Testis (tissue), 2 donors: ENCODE results near the gene STIM2.
"Not testable (repeated sequence)": the region's sequence is repeated elsewhere in the genome, so short reads cannot be mapped to it uniquely, and the experiment has no call there.

Source experiments
- POLR2A ChIP-seq: fragments of 450-650 bp; IDR thresholded peaks from one replicate; pipeline ENCODE4 v1.6.1; 2017; ENCODE audit warnings: antibody characterized with exemption, mild to moderate bottlenecking, moderate library complexity
- TF ChIP-seq, protein P1 (sequence below), 3 experiments: fragments of 450-650 bp in 2 of 3; fragments of 200-600 bp in 1 of 3; sonication (generic) in 1 of 3; IDR thresholded peaks; one replicate each; pipeline ENCODE4 v1.5.1; 2016 to 2019; ENCODE audit warnings: antibody characterized with exemption in 3 of 3, mild to moderate bottlenecking in 2 of 3, moderate library complexity in 1 of 3

- not testable (repeated sequence) for TF ChIP-seq POLR2A
- TF ChIP-seq, protein P1, sequence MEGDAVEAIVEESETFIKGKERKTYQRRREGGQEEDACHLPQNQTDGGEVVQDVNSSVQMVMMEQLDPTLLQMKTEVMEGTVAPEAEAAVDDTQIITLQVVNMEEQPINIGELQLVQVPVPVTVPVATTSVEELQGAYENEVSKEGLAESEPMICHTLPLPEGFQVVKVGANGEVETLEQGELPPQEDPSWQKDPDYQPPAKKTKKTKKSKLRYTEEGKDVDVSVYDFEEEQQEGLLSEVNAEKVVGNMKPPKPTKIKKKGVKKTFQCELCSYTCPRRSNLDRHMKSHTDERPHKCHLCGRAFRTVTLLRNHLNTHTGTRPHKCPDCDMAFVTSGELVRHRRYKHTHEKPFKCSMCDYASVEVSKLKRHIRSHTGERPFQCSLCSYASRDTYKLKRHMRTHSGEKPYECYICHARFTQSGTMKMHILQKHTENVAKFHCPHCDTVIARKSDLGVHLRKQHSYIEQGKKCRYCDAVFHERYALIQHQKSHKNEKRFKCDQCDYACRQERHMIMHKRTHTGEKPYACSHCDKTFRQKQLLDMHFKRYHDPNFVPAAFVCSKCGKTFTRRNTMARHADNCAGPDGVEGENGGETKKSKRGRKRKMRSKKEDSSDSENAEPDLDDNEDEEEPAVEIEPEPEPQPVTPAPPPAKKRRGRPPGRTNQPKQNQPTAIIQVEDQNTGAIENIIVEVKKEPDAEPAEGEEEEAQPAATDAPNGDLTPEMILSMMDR (IDR thresholded peaks at IDR 0.05): not testable (repeated sequence)
These were observed 115.0 kb downstream of the STIM2 start for GRCh38 chr4:26975464-26976181.
